Adrenal gland (tissue), 12 donors: ENCODE measurements around the gene ZNF488. TPM values are rescaled to one million over a fixed set of nuclear protein-coding genes. Genes with fewer than 3 reads are reported as not detected.

Source experiments
- DNase-seq, 7 donors: peaks; one replicate each; pipeline ENCODE4 v3.0.0-alpha.2; 2019 to 2020
- H3K27ac ChIP-seq, 5 donors: fragments of 200-600 bp; sonication (generic) in 4 of 5; 1 replicate in 3 of 5; 2 replicates in 2 of 5; pipeline versions ENCODE4 v1.5.1 to v1.8.0; 2016 to 2020; ENCODE audit warnings: mild to moderate bottlenecking in 1 of 5
- H3K27me3 ChIP-seq: fragments of 200-600 bp; 2 replicates; pipeline ENCODE4 v1.8.0; 2021
- H3K36me3 ChIP-seq, 2 donors: fragments of 200-600 bp; replicated peaks in 1 of 2; 1 replicate in 1 of 2; 2 replicates in 1 of 2; pipeline versions ENCODE4 v1.5.1 to v1.8.0; 2018 to 2022
- H3K4me1 ChIP-seq, 2 donors: fragments of 200-600 bp; replicated peaks in 1 of 2; 1 replicate in 1 of 2; 2 replicates in 1 of 2; pipeline versions ENCODE4 v1.5.1 to v1.8.0; 2018 to 2021
- H3K4me3 ChIP-seq, 4 donors: fragments of 200-600 bp; sonication (generic) in 3 of 4; one replicate each; pipeline ENCODE4 v1.5.1; 2016 to 2018
- H3K9me3 ChIP-seq, 3 donors: fragments of 200-600 bp; sonication (generic) in 1 of 3; replicated peaks in 1 of 3; 1 replicate in 2 of 3; 2 replicates in 1 of 3; pipeline versions ENCODE4 v1.5.1 to v1.8.0; 2016 to 2021
- CTCF ChIP-seq, 6 experiments: fragments of 450-650 bp in 4 of 6; fragments of 200-600 bp in 2 of 6; sonication (generic) in 1 of 6; IDR thresholded peaks; 1 replicate in 5 of 6; 2 replicates in 1 of 6; pipeline versions ENCODE4 v1.5.1 to v1.8.0; 2016 to 2021; ENCODE audit warnings: antibody characterized with exemption in 6 of 6, mild to moderate bottlenecking in 2 of 6, moderate library complexity in 1 of 6
- POLR2A ChIP-seq, 2 donors: fragments of 450-650 bp; IDR thresholded peaks; one replicate each; pipeline ENCODE4 v1.6.1; 2017; ENCODE audit warnings: antibody characterized with exemption in 2 of 2, mild to moderate bottlenecking in 2 of 2, moderate library complexity in 1 of 2
- WGBS, 4 donors: extraction: QIAGEN DNeasy Blood & Tissue Kit in 2 of 4; methylation state at CpG; one replicate each; pipeline versions ENCODE4 v1.1.5 to v1.1.7; 2013 to 2017; 5-methylcytosine and 5-hydroxymethylcytosine counted together
- intact Hi-C, 2 donors: fragments of 100-400 bp; cut with DNase I; formaldehyde crosslinking; loops; one replicate each; pipeline versions ENCODE4 v1.14.1 to v1.15.0; 2022 to 2023
- polyA plus RNA-seq, 3 donors: library from polyadenylated mRNA; stranded (reverse); fragments of 200-250 nt in 2 of 3; fragments of 350-450 nt in 1 of 3; fragmentation: Illumina TruSeq in 1 of 3; extraction: RNeasy Lipid Tissue Mini Kit (QIAGEN cat#74804) in 1 of 3; gene quantifications; one replicate each; pipeline ENCODE4 v1.2.3, GENCODE V29; 2013 to 2014
- total RNA-seq, 9 donors: library from RNA; depleted of rRNA in 4 of 9; stranded (reverse); fragments of >200 nt in 4 of 9; fragments of 120-200 nt in 1 of 9; fragmentation: NEBNext Ultra II Directional in 1 of 9; extraction: Animal tissue kit (Norgen Biotek cat#: 25700) in 1 of 9; gene quantifications; one replicate each; pipeline versions ENCODE4 v1.1.0 to v1.2.4, GENCODE V29; 2013 to 2023
- donor health status: healthy with polysubstance abuse.
- donor health status: Bipolar disorder and iron deficiency.
- donor health status: DM: yes; HTN: yes; CAD: no.
- donor health status: DM: no; HTN: no; CAD: no.
- donor health status: DM: no; HTN: no; CAD: no.
- donor health status: DM: yes; HTN: yes; CAD: no.

The ZNF488 gene
- total and polyA plus RNA-seq, 12 donors = 0.03 to 0.20 (median 0.11) TPM; not detected in 3

- Histone ChIP-seq H3K27ac (no peak overlapping the region), H3K9me3 (no peaks in the 10 kb centered on the region), H3K4me1 (no peaks in the 10 kb centered on the region), H3K4me3 (no peak overlapping the region), H3K36me3 (no peaks in the 10 kb centered on the region), H3K27me3 (no peaks in the 10 kb centered on the region)
- DNase-seq = no peak
- WGBS, 4 donors = 88 to 94% (median 91%) methylated on average over 5 to 36 of the region's 36 CpGs
- intact Hi-C loops = no loop called here
- TF ChIP-seq POLR2A (IDR thresholded peaks at IDR 0.05) = no peak
- no peak for TF ChIP-seq CTCF (IDR thresholded peaks at IDR 0.05)
Observed at GRCh38 chr10:47348661-47349470, 35.2 kb downstream of the ZNF488 start.

DNA sequence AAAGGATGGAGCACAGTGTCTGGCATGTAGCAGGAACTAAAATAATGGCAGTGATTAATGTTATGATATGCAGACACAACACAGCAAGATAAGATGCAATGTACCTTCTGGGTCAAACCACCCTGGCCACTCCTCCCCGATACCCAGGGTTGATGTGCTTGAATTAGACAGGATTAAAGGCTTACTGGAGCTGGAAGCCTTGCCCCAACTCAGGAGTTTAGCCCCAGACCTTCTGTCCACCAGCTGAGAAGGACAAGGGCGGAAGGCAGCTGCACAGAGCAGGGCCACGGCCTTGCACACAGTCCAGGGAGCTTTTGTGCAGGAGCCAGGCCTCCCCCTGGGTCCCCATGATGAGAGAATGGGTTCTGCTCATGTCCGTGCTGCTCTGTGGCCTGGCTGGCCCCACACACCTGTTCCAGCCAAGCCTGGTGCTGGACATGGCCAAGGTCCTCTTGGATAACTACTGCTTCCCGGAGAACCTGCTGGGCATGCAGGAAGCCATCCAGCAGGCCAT, 35.9 kb downstream of the ZNF488 start, which contains the start of gene RBP3:
TSS of gene RBP3 (plus strand) at position 226 of the 514 bp plus-strand sequence. CDS start at position 348, 122 bp downstream.
- 75 to 89% (median 87%) methylated on average over 1 to 5 of the region's 5 CpGs for WGBS, 4 donors
- Histone ChIP-seq H3K27ac (no peak within 1 kb of the TSS), H3K27me3 (no peaks in the 10 kb centered on the region), H3K9me3 (no peaks in the 10 kb centered on the region), H3K36me3 (no peaks in the 10 kb centered on the region), H3K4me3 (no peak within 1 kb of the TSS), H3K4me1 (no peaks in the 10 kb centered on the region)
- no peak for TF ChIP-seq CTCF (IDR thresholded peaks at IDR 0.05)
- intact Hi-C loops = no loop called here
- DNase-seq = no peak

DNA sequence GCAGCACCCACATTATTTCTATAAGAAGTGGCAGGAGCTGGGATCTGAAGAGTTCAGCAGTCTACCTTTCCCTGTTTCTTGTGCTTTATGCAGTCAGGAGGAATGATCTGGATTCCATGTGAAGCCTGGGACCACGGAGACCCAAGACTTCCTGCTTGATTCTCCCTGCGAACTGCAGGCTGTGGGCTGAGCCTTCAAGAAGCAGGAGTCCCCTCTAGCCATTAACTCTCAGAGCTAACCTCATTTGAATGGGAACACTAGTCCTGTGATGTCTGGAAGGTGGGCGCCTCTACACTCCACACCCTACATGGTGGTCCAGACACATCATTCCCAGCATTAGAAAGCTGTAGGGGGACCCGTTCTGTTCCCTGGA, 36.8 kb downstream of the ZNF488 start:
- H3K36me3 ChIP-seq = no peaks in the 10 kb centered on the region
- 78 to 87% (median 82%) methylated on average over 4 of the region's 4 CpGs for WGBS, 4 donors
- no peaks in the 10 kb centered on the region for H3K9me3 ChIP-seq
- no peak for DNase-seq
- no peak for TF ChIP-seq CTCF (IDR thresholded peaks at IDR 0.05)
- TF ChIP-seq POLR2A (IDR thresholded peaks at IDR 0.05) = no peak
- H3K4me1 ChIP-seq = no peaks in the 10 kb centered on the region
- no peaks in the 10 kb centered on the region for H3K27me3 ChIP-seq
- intact Hi-C loops = no loop called here
- no peak overlapping the region for H3K27ac ChIP-seq
- H3K4me3 ChIP-seq = no peak overlapping the region

- WGBS, 4 donors = 75 to 85% (median 83%) methylated on average over 8 to 13 of the region's 13 CpGs
- Histone ChIP-seq H3K4me3 (no peak overlapping the region), H3K27me3 (no peaks in the 10 kb centered on the region), H3K4me1 (no peaks in the 10 kb centered on the region), H3K9me3 (no peaks in the 10 kb centered on the region), H3K27ac (no peak overlapping the region), H3K36me3 (no peaks in the 10 kb centered on the region)
- no peak for DNase-seq
- intact Hi-C loops = no loop called here
- TF ChIP-seq POLR2A (IDR thresholded peaks at IDR 0.05) (no peak), CTCF (IDR thresholded peaks at IDR 0.05) (no peak)
Observed at GRCh38 chr10:47346581-47347302, 37.4 kb downstream of the ZNF488 start.
